Measurements from ENCODE around the gene PRRT4. TPM values are rescaled to one million over a fixed set of nuclear protein-coding genes. Genes with fewer than 3 reads are reported as not detected.

Gene PRRT4
- total and polyA plus RNA-seq, 9 of the 15 experiments (the other 6 are each of a cell fraction or from before 2014, with no cell fraction given), result not detected

- no peak for TF ChIP-seq ATF3 (IDR thresholded peaks at IDR 0.05)
- TF ChIP-seq ATF3 (CRISPR knock-in tag; conservative IDR thresholded peaks at IDR 0.05), result no peak
- no peak for TF ChIP-seq SNAPC5 (CRISPR knock-in tag; IDR thresholded peaks at IDR 0.05)
- no peak for TF ChIP-seq ZNF764 (CRISPR knock-in tag; IDR thresholded peaks at IDR 0.05; ENCODE audit: low read depth)
- TF ChIP-seq XRCC5 (IDR thresholded peaks at IDR 0.05; ENCODE audit: low read depth, low read length), result peak; percentile 73; the same call in 1 of the 2 replicates
- TF ChIP-seq ZNF41 (CRISPR knock-in tag; conservative IDR thresholded peaks at IDR 0.05), result no peak
- no peak for TF ChIP-seq ZNF280A (IDR thresholded peaks at IDR 0.05; ENCODE audit: low read depth, partially characterized antibody)
- TF ChIP-seq SPI1 (IDR thresholded peaks at IDR 0.05; ENCODE audit: borderline replicate concordance, low read depth, low read length), result peak; percentile 54; the same call in 1 of the 2 replicates
- no peak for TF ChIP-seq RFX1 (IDR thresholded peaks at IDR 0.05)
- TF ChIP-seq, protein P1, sequence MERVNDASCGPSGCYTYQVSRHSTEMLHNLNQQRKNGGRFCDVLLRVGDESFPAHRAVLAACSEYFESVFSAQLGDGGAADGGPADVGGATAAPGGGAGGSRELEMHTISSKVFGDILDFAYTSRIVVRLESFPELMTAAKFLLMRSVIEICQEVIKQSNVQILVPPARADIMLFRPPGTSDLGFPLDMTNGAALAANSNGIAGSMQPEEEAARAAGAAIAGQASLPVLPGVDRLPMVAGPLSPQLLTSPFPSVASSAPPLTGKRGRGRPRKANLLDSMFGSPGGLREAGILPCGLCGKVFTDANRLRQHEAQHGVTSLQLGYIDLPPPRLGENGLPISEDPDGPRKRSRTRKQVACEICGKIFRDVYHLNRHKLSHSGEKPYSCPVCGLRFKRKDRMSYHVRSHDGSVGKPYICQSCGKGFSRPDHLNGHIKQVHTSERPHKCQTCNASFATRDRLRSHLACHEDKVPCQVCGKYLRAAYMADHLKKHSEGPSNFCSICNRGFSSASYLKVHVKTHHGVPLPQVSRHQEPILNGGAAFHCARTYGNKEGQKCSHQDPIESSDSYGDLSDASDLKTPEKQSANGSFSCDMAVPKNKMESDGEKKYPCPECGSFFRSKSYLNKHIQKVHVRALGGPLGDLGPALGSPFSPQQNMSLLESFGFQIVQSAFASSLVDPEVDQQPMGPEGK (CRISPR knock-in tag; IDR thresholded peaks at IDR 0.05; ENCODE audit: borderline replicate concordance), result no peak
- TF ChIP-seq ETS2 (tag; IDR thresholded peaks at IDR 0.05; ENCODE audit: borderline replicate concordance, poor library complexity, severe bottlenecking), result no peak
- no peak for TF ChIP-seq POLR3G (IDR thresholded peaks at IDR 0.05; ENCODE audit: extremely low read depth, insufficient read length, insufficient replicate concordance)
- TF ChIP-seq, protein P2, sequence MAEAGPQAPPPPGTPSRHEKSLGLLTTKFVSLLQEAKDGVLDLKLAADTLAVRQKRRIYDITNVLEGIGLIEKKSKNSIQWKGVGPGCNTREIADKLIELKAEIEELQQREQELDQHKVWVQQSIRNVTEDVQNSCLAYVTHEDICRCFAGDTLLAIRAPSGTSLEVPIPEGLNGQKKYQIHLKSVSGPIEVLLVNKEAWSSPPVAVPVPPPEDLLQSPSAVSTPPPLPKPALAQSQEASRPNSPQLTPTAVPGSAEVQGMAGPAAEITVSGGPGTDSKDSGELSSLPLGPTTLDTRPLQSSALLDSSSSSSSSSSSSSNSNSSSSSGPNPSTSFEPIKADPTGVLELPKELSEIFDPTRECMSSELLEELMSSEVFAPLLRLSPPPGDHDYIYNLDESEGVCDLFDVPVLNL (CRISPR knock-in tag; IDR thresholded peaks at IDR 0.05; ENCODE audit: low read depth), result no peak
- peak in 1 of 2 experiments; percentile 54; a peak in 1 of 4 replicates for TF ChIP-seq KDM4B (IDR thresholded peaks at IDR 0.05; ENCODE audit: borderline replicate concordance in 2 of 2, low read depth in 1 of 2)
- no peak for TF ChIP-seq AFF1 (IDR thresholded peaks at IDR 0.05; ENCODE audit: low read depth in 1 of 2, partially characterized antibody in 2 of 2)
These were observed 48.3 kb upstream of the PRRT4 start, which contains the start of gene IMPDH1 (continued) for GRCh38 chr7:128409596-128410450.

All from K562 (cell line).